ENCODE data around the gene PTPRE.

Gene PTPRE

DNA sequence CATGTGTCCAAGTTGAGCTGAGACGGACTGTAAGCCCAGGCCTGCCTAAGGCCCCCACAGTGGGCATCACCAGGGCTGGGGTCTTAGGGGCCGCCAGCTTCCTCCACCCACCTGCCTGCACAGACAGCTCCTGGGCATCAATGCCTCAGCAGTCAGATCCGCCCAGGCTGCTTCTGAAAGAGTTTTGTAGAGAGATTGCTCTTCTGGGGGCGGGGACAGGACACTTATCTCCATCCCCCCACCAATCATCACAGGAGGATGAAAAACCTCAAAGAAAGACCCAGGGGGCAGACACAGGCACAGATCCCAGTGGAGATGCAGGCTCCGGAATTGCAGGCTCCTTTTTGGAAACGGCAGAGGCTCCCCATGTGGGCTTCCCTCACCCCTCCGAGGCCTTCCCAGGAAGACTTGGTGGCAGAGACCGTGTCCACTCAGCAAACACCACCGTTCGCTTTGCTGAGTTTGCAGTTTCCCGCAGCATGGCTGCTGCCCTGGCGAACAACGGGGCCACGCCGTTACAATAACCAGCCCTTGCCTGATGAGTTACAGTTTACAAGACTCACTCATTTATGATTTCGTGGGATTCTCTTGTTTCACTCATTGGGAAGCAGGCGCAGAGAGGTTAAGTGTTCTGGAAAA, 122.9 kb downstream of the PTPRE start:
- DNase-seq: no peak

DNA sequence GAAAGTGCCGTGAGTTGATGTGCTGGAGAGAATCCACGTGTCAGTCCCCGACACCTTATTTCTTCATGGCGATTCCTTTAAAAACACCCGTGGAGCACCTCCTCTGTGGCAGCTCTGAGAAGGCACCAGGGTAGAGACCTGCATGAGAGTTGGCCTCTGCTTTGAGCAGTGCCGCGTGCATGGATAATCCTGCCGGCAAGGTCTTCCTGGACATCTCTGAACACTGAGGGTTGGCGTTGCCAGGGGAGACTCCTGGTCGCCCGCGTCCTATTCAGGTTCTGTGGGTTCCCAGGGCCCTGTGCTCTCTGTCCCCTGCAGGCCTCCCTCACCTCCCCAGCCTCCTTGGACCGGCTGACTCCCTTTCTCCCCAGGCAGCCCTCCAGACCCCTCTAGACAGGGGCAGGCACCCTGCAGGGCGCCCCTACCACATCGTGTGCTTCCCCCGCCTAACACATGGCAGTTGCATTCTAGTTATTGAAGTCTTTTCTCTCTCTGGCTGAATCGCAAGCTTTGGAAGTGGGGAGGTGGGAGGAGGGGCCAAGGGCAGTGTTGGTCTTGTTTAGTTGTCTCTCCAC, 123.7 kb downstream of the PTPRE start:
- no peak for DNase-seq

- no peak for DNase-seq
These were observed 124.3 kb downstream of the PTPRE start for GRCh38 chr10:128031216-128031615.

GRCh38 chr10:128032466-128032865, 125.6 kb downstream of the PTPRE start:
- DNase-seq: no peak

DNA sequence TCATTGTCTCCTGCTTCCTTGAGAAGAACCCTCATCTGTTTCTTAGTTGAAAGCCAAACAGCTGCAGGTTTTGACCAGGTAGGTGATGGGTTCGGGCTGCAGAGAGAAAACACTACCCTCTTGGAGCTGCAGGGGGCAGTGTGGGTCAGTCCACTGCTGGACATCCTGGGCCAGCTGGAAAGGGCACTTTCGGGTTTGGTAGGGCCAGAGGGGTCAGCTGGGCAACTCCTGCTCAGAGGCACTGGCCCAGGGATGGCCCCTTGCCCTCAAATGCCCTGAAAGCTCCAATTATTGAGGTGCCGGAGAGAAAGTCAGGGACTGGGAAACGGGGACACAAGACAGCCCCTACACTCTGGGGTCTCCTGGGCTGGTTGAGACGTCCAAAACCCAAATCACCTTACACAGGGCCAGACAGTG, 128.7 kb downstream of the PTPRE start:
- DNase-seq: peak; percentile 64

GRCh38 chr10:128036011-128036615, 129.2 kb downstream of the PTPRE start:
- DNase-seq: no peak

DNA sequence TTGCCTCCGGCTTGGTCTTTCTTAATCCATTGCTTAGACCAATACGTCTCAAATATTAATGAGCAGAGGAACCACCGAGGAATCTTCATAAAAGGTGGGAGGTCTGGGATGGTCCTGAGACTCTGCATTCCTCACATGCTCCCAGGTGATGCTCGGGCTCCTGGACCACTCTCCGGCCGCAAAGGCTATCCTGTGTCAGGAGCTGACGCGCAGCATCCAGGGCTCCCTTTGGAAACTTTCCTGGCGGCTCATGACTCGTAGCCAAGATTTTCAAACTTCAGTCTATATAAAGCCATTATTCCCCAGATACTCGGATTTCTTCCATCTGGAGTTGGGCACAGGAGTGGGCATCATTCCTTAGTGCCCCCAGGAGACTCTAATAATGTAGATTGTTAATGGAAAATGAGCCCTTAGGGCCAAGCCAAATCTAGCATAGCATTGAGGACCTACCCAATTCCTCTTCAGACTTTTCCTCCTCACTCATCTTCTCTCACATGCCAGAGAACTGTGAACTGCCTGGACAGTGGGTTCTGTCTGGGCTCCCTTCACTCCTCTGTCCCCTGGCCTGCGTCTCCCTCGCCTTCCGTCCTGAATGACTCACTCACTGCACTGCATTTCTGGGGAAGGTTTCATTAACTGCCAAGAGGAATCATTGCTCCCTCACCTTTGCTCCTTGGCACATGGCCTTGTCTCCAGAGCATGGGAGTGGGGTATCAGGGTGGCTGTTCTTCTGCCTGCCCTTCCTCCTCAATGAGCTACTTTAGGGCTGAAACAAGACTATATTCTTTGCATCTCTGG, 130.0 kb downstream of the PTPRE start:
- no peak for DNase-seq

DNA sequence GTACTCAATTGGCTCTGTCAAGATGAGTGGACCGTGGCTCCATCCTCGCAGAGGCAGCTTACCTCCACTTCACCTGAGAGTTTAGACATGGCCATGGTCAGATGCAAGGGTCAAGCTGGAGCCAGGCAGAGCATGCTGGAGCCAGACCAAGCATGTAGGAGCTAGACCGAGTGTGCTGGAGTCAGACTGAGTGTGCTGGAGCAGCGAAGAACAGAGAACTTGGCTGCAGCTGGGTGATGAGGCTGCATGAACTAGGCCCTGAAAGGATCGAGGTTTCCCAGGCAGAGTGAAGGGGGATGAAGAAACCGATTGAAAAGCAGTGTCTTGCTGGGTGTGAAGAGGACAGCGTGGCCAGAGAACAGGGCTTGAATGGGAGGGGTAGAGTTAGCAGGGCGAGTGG, 133.2 kb downstream of the PTPRE start:
- DNase-seq: no peak

- DNase-seq: no peak
These were observed 133.8 kb downstream of the PTPRE start for GRCh38 chr10:128040681-128041080.

DNA sequence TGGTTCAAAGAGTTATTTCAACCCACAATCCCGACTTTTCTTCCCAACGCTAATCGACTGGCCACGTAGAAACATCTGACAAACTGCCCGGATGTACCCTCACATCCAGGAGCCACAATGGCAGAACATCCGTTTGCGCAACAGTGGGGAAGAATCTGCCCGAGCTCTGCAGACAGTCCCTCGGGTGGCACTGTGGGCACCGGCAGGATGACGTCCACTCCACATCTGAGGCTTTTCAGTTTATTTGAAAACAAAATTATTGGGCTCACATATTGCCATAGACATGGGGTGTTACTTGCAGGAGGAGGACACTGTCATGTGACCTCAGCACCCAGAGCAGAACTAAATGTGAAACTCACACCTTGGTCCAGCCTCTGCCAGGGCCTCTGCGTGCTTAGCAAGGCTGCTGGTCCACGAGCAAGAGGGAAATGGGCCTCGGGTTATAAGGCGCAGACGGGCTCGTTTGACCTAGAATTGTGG, 135.3 kb downstream of the PTPRE start:
- DNase-seq: no peak

DNA sequence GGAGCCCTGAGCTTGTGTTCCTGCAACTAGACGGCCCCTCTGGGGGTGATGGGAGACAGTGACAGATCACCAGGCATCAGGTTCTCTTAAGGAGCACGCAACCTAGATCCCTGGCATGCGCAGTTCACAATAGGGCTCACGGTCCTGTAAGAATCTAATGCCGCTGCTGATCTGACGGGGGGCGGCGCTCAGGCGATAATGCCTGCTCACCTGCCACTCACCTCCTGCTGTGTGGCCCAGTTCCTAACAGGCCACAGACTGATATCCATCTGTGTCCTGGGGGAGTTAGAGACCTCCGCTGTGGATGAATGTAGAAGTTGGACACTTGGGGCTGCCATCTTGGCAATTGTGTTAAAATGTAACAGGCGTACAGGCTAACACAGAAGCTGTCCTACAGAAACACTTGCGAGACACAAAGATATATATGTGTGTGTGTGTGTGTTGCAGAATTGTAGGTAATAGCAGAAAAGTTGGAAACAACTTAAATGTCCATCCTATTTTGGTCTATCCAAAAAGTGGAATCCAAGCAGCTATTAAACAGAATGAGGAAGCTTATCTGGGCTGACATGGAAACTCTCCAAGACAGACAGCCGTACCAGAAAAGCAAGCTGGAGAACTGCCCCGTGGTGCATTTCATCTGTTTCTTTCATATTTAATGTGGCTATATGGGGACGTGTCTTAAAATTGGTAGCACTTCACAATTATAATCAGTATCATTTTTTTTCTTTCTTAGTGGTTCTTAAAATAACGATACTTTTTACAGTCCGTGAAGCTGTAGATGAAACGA, 136.5 kb downstream of the PTPRE start:
- DNase-seq: no peak

GRCh38 chr10:128044186-128044585, 137.3 kb downstream of the PTPRE start:
- DNase-seq: no peak

DNA sequence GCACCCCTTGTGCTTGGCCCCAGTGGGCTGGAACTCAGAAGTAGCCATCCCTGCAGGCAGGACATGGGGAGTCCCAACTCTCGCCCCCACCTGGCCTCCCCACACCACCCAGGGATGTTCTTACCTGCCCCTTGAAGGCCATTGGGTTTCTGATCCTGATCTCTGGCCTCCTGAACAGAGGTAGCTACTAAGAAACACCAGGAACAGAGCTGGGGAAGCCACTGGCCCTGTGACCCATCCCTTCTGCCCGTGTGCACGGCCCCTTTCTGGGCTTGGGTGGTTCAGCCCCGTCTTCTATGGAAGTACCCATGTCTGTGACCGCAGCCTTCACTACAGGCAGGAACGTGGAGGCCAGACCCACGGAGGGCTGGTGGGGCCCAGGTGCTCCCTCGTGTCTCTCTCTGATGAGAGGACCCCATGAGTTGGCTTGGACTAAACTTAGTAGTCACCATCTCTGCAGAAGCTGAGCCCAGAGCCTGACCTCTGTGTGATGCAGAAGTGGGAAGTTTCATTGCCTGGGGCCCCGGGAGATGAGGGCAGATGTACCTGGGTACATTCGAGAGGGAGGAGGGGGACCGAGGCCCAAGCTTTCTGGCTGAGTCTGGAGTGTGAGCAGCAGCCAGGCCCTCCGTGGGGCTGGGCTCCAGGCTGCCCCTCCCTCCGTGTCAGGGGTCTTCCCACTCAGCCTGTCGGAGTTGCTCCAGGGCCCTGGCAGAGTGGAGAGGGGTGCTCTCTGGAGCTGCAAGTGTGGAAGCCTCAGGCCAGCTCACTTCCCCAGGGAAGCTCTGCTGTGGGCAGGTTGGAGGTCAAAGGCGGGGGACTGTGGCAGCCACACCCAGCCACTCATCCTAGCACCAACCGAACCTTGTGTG, 138.3 kb downstream of the PTPRE start:
- DNase-seq: no peak

- no peak for DNase-seq
These were observed 138.9 kb downstream of the PTPRE start for GRCh38 chr10:128045833-128046120.

DNA sequence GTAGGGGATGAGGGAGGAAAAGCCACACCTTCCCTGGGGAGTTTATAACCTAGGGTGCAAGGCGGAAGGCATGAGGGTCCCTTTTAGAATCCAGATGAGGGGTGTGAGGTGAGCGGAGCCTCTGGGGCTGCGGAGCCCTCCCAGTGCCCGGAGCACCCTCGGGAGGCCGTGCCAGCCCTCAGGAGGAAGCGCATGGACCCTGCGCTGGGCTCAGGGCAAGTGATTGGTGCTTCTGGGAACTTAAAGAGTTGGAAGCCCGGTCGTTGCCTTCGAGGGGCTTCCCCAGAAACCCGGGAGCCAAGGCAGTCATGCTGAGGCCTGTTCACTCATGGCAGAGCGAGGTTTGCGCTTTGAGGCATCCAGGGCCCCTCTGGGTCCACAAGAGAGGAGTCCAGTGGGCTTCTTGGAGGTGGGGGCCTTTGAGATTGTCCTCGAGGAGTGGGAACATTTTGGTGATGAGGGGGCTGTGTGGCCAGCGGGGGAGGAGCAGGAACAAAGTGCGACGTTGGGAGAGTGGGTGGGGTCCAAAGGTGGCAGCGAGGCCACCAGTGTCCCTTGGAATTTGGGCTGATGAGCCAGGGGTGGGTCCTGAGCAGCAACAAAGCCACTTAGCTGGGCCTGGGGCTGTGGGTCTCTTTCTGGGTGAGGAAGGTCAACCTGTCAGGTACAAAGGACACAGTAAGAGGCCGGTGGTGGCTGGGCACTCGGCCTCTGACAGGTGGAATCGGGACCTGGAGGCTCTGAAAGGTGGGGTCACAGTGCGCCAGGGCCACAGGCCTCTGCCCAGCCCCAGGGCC, 139.5 kb downstream of the PTPRE start:
- DNase-seq: no peak

- DNase-seq: no peak
These were observed 140.0 kb downstream of the PTPRE start for GRCh38 chr10:128046953-128047290.

DNA sequence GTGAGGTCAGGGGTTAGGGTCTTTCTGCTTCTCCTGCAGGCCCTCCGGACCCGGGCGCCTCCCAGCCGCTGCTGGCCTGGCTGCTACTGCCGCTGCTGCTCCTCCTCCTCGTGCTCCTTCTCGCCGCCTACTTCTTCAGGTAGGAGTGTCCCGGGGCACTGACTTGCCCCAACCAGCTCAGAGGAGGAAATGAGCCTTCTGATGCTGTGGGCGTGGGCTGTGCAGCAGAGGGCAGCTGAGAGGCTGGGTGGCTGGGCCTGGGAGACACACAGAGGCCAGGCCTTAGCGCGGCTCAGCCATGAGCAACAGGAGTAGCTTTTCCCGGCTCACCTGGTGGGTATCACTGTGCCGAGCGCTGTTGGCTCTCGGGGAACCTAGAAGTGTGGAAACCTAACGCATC, 140.4 kb downstream of the PTPRE start:
- DNase-seq: peak; percentile 79

GRCh38 chr10:128047991-128048818, 141.3 kb downstream of the PTPRE start:
- no peak for DNase-seq

DNA sequence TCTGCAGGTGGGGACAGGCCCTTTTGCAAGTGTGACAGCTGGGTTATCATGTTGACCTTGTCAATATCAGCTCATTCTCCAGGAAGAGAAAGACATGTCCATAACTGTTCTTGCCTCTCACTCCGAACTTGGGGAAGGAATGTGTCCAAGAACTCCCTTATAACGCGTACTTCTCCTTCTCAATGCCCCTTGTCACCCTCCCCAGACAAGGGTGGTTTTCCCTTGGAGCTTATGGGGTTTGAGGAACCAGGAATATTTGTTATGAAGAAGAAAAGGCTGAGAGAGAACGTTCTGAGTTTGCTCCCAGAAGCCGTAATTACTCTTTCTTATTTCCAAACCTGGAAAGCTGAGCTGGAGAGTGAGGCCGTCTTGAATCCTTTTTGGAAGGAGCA, 141.9 kb downstream of the PTPRE start:
- no peak for DNase-seq

Measured in stimulated activated CD4-positive, alpha-beta T cell treated with anti-CD3 and anti-CD28 coated beads, Interleukin-4, amount 100 ng/mL, for 1 hour (primary cell).